Progenitor cell of endocrine pancreas (in vitro differentiated cells): ENCODE results near the gene EBLN1. TPM values are rescaled to one million over a fixed set of nuclear protein-coding genes. Genes with fewer than 3 reads are reported as not detected.

ENCODE experiments used
- DNase-seq: peaks from one replicate; pipeline ENCODE4 v3.0.0; 2021; ENCODE audit warnings: low spot score; ENCODE audit not compliant: unreplicated experiment
- H3K27ac Mint-ChIP-seq: 2 replicates; pipeline ENCODE4 v1.8.0; 2021; ENCODE audit warnings: mild to moderate bottlenecking, moderate library complexity, mixed read lengths
- H3K27me3 Mint-ChIP-seq: 2 replicates; pipeline ENCODE4 v1.8.0; 2021; ENCODE audit warnings: mixed read lengths
- H3K36me3 Mint-ChIP-seq: 2 replicates; pipeline ENCODE4 v1.8.0; 2022; ENCODE audit warnings: mixed read lengths; ENCODE audit not compliant: insufficient read depth
- H3K4me1 Mint-ChIP-seq: 2 replicates; pipeline ENCODE4 v1.8.0; 2021; ENCODE audit warnings: low read depth, mixed read lengths
- H3K4me3 Mint-ChIP-seq: 2 replicates; pipeline ENCODE4 v1.8.0; 2021; ENCODE audit warnings: low read depth, mild to moderate bottlenecking, moderate library complexity, mixed read lengths
- H3K9me3 Mint-ChIP-seq: 2 replicates; pipeline ENCODE4 v1.8.0; 2021; ENCODE audit warnings: low read depth, mixed read lengths
- total RNA-seq: library from RNA; stranded (reverse); gene quantifications from 2 replicates; pipeline ENCODE4 v1.2.1, GENCODE V29; 2021
- TF ChIP-seq, protein P1 (sequence below): fragments of 200-600 bp; sonication (generic); IDR thresholded peaks from one replicate; pipeline ENCODE4 v1.5.0; 2021; ENCODE audit warnings: antibody characterized with exemption, mild to moderate bottlenecking; ENCODE audit not compliant: unreplicated experiment

EBLN1 gene
- total RNA-seq, 1 donor from 2014 or later = not detected

DNA sequence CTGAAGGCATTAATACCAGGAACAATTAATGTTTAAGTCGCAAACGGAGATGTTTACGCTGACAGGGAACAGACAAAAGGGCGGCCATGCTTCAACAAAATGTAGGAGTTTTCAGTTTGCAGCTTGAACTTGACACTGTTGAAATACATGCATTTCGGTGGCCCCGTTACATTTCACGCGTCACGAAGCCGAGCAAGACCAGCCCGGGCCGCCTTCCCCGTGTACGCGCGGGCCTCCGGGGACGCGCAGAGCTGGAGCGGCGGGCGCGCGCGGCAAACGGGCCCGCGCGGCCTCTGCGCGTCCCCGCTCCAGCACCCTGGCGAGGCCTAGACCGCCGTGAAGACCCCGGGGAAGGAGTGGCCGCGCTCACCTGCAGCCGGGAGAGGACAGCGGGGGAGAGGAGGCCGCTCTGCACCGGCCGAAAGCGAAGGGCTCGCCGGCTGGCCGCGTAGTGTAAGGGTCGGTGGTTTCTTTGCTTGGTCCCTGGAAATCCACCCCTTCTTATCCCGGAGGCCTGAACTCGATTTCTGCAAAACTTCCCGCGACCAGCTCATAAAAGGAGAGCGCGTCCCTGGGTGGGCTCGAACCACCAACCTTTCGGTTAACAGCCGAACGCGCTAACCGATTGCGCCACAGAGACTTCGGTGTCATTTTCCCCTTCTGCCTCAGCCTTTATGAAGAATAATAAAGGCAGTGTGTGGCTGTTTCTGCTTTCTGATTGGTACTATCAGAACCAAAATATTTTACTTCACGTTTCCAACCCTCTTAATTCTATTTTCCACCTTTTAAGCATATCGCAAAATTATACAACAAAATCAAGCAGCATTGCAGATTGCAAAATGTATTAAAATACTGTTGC is 11.4 kb upstream of the EBLN1 start:
- peak; percentile 83 for DNase-seq
- H3K27ac Mint-ChIP-seq = peak overlapping the region; percentile 100
- H3K4me1 Mint-ChIP-seq = peaks cover 2% of the 10 kb centered on the region
- H3K9me3 Mint-ChIP-seq = no peaks in the 10 kb centered on the region
- H3K4me3 Mint-ChIP-seq = peak overlapping the region; percentile 78
- peaks cover 11% of the 10 kb centered on the region for H3K27me3 Mint-ChIP-seq
- peaks cover 3% of the 10 kb centered on the region for H3K36me3 Mint-ChIP-seq
- TF ChIP-seq, protein P1, sequence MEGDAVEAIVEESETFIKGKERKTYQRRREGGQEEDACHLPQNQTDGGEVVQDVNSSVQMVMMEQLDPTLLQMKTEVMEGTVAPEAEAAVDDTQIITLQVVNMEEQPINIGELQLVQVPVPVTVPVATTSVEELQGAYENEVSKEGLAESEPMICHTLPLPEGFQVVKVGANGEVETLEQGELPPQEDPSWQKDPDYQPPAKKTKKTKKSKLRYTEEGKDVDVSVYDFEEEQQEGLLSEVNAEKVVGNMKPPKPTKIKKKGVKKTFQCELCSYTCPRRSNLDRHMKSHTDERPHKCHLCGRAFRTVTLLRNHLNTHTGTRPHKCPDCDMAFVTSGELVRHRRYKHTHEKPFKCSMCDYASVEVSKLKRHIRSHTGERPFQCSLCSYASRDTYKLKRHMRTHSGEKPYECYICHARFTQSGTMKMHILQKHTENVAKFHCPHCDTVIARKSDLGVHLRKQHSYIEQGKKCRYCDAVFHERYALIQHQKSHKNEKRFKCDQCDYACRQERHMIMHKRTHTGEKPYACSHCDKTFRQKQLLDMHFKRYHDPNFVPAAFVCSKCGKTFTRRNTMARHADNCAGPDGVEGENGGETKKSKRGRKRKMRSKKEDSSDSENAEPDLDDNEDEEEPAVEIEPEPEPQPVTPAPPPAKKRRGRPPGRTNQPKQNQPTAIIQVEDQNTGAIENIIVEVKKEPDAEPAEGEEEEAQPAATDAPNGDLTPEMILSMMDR = no peak

DNA sequence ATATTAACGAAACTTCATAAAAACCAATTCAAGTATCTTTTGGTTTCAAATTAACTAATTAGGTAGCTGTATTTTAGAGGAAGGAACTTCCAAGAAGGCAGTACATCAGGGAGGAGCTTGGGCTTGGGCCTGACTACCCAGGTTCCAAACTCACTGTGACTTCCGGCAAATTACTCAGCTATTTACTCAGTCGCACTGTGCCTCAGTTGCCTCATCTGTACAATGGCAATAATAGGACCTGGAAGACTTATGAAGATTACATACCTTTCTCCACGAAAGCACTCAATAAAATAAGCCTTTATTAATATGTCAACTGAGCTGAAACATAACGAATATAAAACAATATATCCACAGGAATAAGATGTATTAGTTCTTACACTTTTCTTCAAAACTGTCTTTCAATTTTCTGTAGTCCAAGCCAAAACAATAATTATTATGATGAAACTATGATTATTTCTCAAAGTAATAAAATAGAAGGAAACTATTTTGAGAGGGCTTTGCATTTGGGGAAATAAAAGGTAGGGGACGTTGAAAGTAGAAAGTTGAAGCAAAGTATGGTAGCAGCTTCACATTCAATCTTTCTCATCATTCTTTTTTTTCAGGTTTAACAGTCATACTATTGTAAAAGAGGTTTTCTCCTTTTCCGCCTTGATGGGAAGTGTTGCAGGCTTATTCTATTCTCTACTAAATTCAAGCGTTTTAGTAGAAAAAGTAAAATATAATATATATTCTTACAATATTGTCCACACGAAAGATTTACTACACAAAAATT is 10.5 kb upstream of the EBLN1 start:
- H3K4me3 Mint-ChIP-seq = peak overlapping the region; percentile 78
- no peak for DNase-seq
- H3K36me3 Mint-ChIP-seq = peaks cover 3% of the 10 kb centered on the region
- peak overlapping the region; percentile 100 for H3K27ac Mint-ChIP-seq
- H3K9me3 Mint-ChIP-seq = peaks cover under 1% of the 10 kb centered on the region
- peaks cover 11% of the 10 kb centered on the region for H3K27me3 Mint-ChIP-seq
- TF ChIP-seq, protein P1 = no peak
- peaks cover 2% of the 10 kb centered on the region for H3K4me1 Mint-ChIP-seq

DNA sequence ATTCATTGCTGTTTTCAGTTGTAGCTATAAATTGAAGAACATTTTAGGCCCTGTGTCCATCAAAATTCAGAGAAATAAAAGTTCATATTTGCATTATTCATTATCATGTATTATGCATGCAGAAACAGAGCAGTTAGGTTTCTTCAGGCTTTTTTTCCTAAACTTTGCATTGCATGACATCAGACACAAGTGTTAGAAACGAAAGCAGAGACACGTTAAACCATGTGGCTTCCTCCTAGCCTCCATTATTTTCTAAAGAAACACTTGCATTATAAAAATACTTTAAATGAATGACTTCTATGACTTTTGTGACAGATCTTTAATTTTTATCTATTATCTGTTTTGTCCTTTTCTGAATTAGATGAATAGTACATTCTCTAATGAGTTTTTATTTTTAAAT is 8.8 kb upstream of the EBLN1 start:
- H3K4me3 Mint-ChIP-seq = no peak overlapping the region
- H3K36me3 Mint-ChIP-seq = peaks cover 3% of the 10 kb centered on the region
- TF ChIP-seq, protein P1 = no peak
- H3K27me3 Mint-ChIP-seq = peaks cover 11% of the 10 kb centered on the region
- H3K4me1 Mint-ChIP-seq = peaks cover 2% of the 10 kb centered on the region
- no peak overlapping the region for H3K27ac Mint-ChIP-seq
- no peak for DNase-seq
- H3K9me3 Mint-ChIP-seq = peaks cover 8% of the 10 kb centered on the region

DNA sequence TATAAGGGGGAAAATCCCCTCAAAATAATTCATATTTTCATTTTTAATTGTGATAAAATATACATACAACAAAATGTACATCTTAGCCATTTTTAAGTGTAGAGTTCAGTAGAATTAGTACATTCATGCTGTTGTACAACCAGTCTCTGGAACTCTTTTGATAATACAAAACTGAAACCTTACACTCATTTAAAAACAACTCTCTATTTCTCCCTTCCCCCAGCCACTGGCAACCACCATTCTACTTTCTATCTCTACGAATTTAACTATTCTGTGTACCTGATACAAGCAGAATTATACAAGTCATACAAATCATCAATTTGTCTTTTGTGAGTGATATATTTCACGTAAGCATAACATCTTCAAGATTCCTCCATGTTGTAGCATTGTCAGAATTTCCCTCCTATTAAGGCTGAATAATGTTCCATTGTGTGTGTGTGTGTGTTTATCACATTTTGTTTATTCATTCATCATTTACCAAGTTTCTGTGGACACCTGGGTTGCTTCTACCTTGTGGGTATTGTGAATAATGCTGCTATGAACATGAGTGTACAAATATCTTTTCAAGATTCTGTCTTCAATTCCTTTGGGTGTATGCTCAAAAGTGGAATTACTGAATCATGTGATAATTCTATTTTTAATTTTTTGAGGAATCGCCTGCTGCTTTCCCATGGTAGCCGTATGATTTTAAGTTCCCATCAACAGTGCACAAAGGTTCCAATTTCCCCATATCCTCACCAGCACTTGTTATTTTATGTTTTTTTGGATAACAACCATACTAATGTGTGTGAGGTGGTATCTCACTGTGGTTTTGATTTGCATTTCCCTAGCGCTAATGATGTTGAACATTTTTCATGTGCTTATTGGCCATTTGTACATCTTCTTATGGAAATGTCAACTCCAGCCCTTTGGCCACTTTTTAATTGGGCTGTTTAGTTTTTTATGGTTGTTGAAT is 4.7 kb upstream of the EBLN1 start:
- Mint-ChIP-seq H3K4me3 (no peak overlapping the region), H3K27ac (no peak overlapping the region), H3K27me3 (peaks cover 11% of the 10 kb centered on the region), H3K4me1 (no peaks in the 10 kb centered on the region), H3K9me3 (peaks cover 8% of the 10 kb centered on the region), H3K36me3 (no peaks in the 10 kb centered on the region)
- TF ChIP-seq, protein P1 = no peak
- DNase-seq = no peak
